GM12878 (cell line): ENCODE measurements around the gene COQ3. TPM values are rescaled to one million over a fixed set of nuclear protein-coding genes. Genes with fewer than 3 reads are reported as not detected.

Experiments
- ATAC-seq: fragments of 200-7000 bp; cut with Tn5 transposase; 3 replicates; pipeline ENCODE4 v1.9.1; 2020; ENCODE audit warnings: mild to moderate bottlenecking, moderate library complexity
- BruUV-seq: library from RNA; stranded (reverse); fragments of 400-500 nt; replicated peaks from 2 replicates; lab custom pipeline; 2021; lab: Mats Ljungman, UMichigan
- CTCF ChIA-PET: fragments of 300-600 bp; sonication (Branson Sonifier 250); formaldehyde crosslinking; extraction: SDS; loops from one replicate; lab custom pipeline; 2021; ENCODE audit warnings: inconsistent platforms; lab: Yijun Ruan, JAX
- POLR2A ChIA-PET: fragments of 350-600 bp; formaldehyde crosslinking; extraction: SDS; loops from one replicate; lab custom pipeline; 2021; ENCODE audit warnings: inconsistent platforms; lab: Charles Lee
- RAD21 ChIA-PET: fragments of 300-600 bp; sonication (Branson Sonifier 250); formaldehyde crosslinking; loops from one replicate; lab custom pipeline; 2023; ENCODE audit warnings: antibody characterized with exemption; ENCODE audit not compliant: unreplicated experiment; lab: Charles Lee
- SMC1A ChIA-PET: fragments of 300-600 bp; sonication (Branson Sonifier 250); formaldehyde crosslinking; loops from one replicate; lab custom pipeline; 2023; ENCODE audit not compliant: unreplicated experiment, uncharacterized antibody; lab: Charles Lee
- DNase-seq: peaks from one replicate; pipeline ENCODE4 v3.0.0-alpha.2; 2011; ENCODE audit warnings: low read depth, low spot score
- FAIRE-seq: peaks from 3 replicates; lab custom pipeline; 2011; peaks lifted over from hg19 to GRCh38; lab: Jason Lieb, UNC
- H2AFZ ChIP-seq: 2 replicates; pipeline ENCODE4 v1.6.0; 2011; ENCODE audit warnings: low read depth, low read length, control low read depth; ENCODE audit not compliant: control insufficient read depth
- H3K27ac ChIP-seq: 2 replicates; pipeline ENCODE4 v1.5.1; 2011; ENCODE audit warnings: control low read depth; ENCODE audit not compliant: control insufficient read depth, insufficient read depth
- H3K27me3 ChIP-seq, 2 experiments: replicated peaks in 1 of 2; 2 replicates each; pipeline versions ENCODE4 v1.6.0 to v1.6.1; 2011; ENCODE audit warnings: low read length in 1 of 2; ENCODE audit not compliant: control insufficient read depth in 2 of 2, insufficient read depth in 2 of 2
- H3K36me3 ChIP-seq, 2 experiments: 2 replicates each; pipeline ENCODE4 v1.5.1; 2011; ENCODE audit warnings: low read length in 1 of 2; ENCODE audit not compliant: control insufficient read depth in 2 of 2, insufficient read depth in 2 of 2
- H3K4me1 ChIP-seq: 2 replicates; pipeline ENCODE4 v1.6.1; 2011; ENCODE audit warnings: mild to moderate bottlenecking, low read length, moderate library complexity, mixed read lengths; ENCODE audit not compliant: control insufficient read depth, insufficient read depth
- H3K4me2 ChIP-seq: 2 replicates; pipeline ENCODE4 v1.6.0; 2011; ENCODE audit warnings: control low read depth; ENCODE audit not compliant: control insufficient read depth, insufficient read depth
- H3K4me3 ChIP-seq: fragments of 200-600 bp; sonication (generic); 2 replicates; pipeline ENCODE4 v1.5.1; 2016
- H3K79me2 ChIP-seq: 2 replicates; pipeline ENCODE4 v1.6.0; 2011; ENCODE audit warnings: low read length; ENCODE audit not compliant: control insufficient read depth, insufficient read depth
- H3K9ac ChIP-seq: 2 replicates; pipeline ENCODE4 v1.8.0; 2011; ENCODE audit warnings: low read length, control low read depth, mixed read lengths; ENCODE audit not compliant: control insufficient read depth, insufficient read depth
- H3K9me3 ChIP-seq: replicated peaks from 3 replicates; pipeline ENCODE4 v1.5.1; 2011; ENCODE audit warnings: mild to moderate bottlenecking, low read length; ENCODE audit not compliant: control insufficient read depth, insufficient read depth
- H4K20me1 ChIP-seq: 2 replicates; pipeline ENCODE4 v1.6.0; 2011; ENCODE audit not compliant: control insufficient read depth, insufficient read depth
- ATF7 ChIP-seq: fragments of 450-650 bp; IDR thresholded peaks from 2 replicates; pipeline ENCODE4 v1.6.1; 2016; ENCODE audit warnings: low read depth, mild to moderate bottlenecking
- BACH1 ChIP-seq: fragments of 450-650 bp; IDR thresholded peaks from 2 replicates; pipeline ENCODE4 v1.6.1; 2017; ENCODE audit warnings: mild to moderate bottlenecking, borderline replicate concordance
- BHLHE40 ChIP-seq, 2 experiments: fragments of 450-650 bp in 1 of 2; IDR thresholded peaks; 2 replicates each; pipeline ENCODE4 v1.6.1; 2011 to 2017; ENCODE audit warnings: low read depth in 2 of 2, borderline replicate concordance in 1 of 2, improper control_type of control experiment in 1 of 2, low read length in 1 of 2, mild to moderate bottlenecking in 1 of 2
- CBX3 ChIP-seq: fragments of 200-600 bp; sonication (generic); IDR thresholded peaks from 2 replicates; pipeline ENCODE4 v1.6.1; 2016; ENCODE audit warnings: low read depth, borderline replicate concordance
- CHD1 ChIP-seq: IDR thresholded peaks from 2 replicates; pipeline ENCODE4 v1.6.1; 2012; ENCODE audit warnings: low read depth, low read length, improper control_type of control experiment
- CHD2 ChIP-seq: IDR thresholded peaks from 2 replicates; pipeline ENCODE4 v1.6.1; 2011; ENCODE audit warnings: low read depth, low read length, improper control_type of control experiment, borderline replicate concordance
- E2F8 ChIP-seq: fragments of 450-650 bp; IDR thresholded peaks from 2 replicates; pipeline ENCODE4 v1.6.1; 2018; ENCODE audit warnings: mild to moderate bottlenecking, low read depth, moderate library complexity; ENCODE audit not compliant: partially characterized antibody
- HCFC1 ChIP-seq: fragments of 150-350 bp; IDR thresholded peaks from 2 replicates; pipeline ENCODE4 v1.6.1; 2014; ENCODE audit warnings: low read length
- MEF2A ChIP-seq: IDR thresholded peaks from 2 replicates; pipeline ENCODE4 v1.6.1; 2011; ENCODE audit warnings: low read depth, mild to moderate bottlenecking, low read length, moderate library complexity; ENCODE audit not compliant: insufficient read depth
- MYC ChIP-seq: IDR thresholded peaks from 2 replicates; pipeline ENCODE4 v1.6.1; 2011; ENCODE audit warnings: mild to moderate bottlenecking, low read length, moderate library complexity, inconsistent platforms; ENCODE audit not compliant: insufficient read depth, insufficient replicate concordance, insufficient read length, severe bottlenecking
- NFXL1 ChIP-seq: fragments of 450-650 bp; IDR thresholded peaks from 2 replicates; pipeline ENCODE4 v1.6.1; 2017; ENCODE audit warnings: antibody characterized with exemption, mild to moderate bottlenecking, borderline replicate concordance
- NFYB ChIP-seq: IDR thresholded peaks from 2 replicates; pipeline ENCODE4 v1.6.1; 2011; ENCODE audit warnings: low read depth, mild to moderate bottlenecking, low read length, improper control_type of control experiment, moderate library complexity; ENCODE audit not compliant: insufficient read depth
- NRF1 ChIP-seq: conservative IDR thresholded peaks from 2 replicates; pipeline ENCODE4 v1.6.1; 2011; ENCODE audit warnings: mild to moderate bottlenecking, low read depth, low read length, improper control_type of control experiment
- PAX8 ChIP-seq: fragments of 450-650 bp; IDR thresholded peaks from 2 replicates; pipeline ENCODE4 v1.6.1; 2017; ENCODE audit warnings: mild to moderate bottlenecking, moderate library complexity
- RAD51 ChIP-seq: fragments of 450-650 bp; IDR thresholded peaks from 2 replicates; pipeline ENCODE4 v1.6.1; 2016; ENCODE audit warnings: moderate library complexity, mild to moderate bottlenecking, inconsistent platforms
- RCOR1 ChIP-seq: conservative IDR thresholded peaks from 2 replicates; pipeline ENCODE4 v1.6.1; 2012; ENCODE audit warnings: low read depth, low read length, improper control_type of control experiment
- SREBF2 ChIP-seq: IDR thresholded peaks from 2 replicates; pipeline ENCODE4 v1.6.1; 2012; ENCODE audit warnings: mild to moderate bottlenecking, low read length
- ZBTB11 ChIP-seq: fragments of 450-650 bp; formaldehyde crosslinking; IDR thresholded peaks from 2 replicates; pipeline ENCODE4 v1.5.0; 2022; ENCODE audit warnings: mild to moderate bottlenecking, missing genetic modification characterization
- ZNF384 ChIP-seq: IDR thresholded peaks from 2 replicates; pipeline ENCODE4 v1.6.1; 2012; ENCODE audit warnings: low read depth, mild to moderate bottlenecking, low read length, improper control_type of control experiment, borderline replicate concordance
- ZZZ3 ChIP-seq: IDR thresholded peaks from 2 replicates; pipeline ENCODE4 v1.6.1; 2011; ENCODE audit warnings: low read depth; ENCODE audit not compliant: control insufficient read depth, insufficient read length
- WGBS: methylation state at CpG from one replicate; pipeline ENCODE4 v1.1.6; 2016; ENCODE audit warnings: low lambda C conversion rate; ENCODE audit not compliant: insufficient replicate concordance, insufficient coverage; ENCODE audit errors: missing lambda C conversion rate; 5-methylcytosine and 5-hydroxymethylcytosine counted together
- in situ Hi-C: fragments of 300-500 bp; cut with MboI; formaldehyde crosslinking; loops from 9 replicates; pipeline ENCODE4 v1.14.3; 2018; ENCODE audit warnings: mixed read lengths
- intact Hi-C: fragments of 100-400 bp; cut with micrococcal nuclease; formaldehyde crosslinking; loops from one replicate; pipeline ENCODE4 v1.14.2; 2022; ENCODE audit not compliant: unreplicated experiment
- polyA plus RNA-seq, 11 experiments: library from polyadenylated mRNA; depleted of rRNA in 4 of 11; unstranded in 6 of 11; stranded (reverse) in 5 of 11; fragments of >200 nt; fragmentation: Nextera tagmentation in 4 of 11; fragmentation: Illumina TruSeq in 1 of 11; extraction: Ambion mirVana in 4 of 11; extraction: Trizol in 1 of 11; gene quantifications; 1 replicate in 1 of 11; 2 replicates in 10 of 11; pipeline versions ENCODE4 v1.2.1 to v1.2.3, GENCODE V29; 2011 to 2016; ENCODE audit warnings: inconsistent platforms in 2 of 11, missing spikeins in 2 of 11, low read depth in 1 of 11
- total RNA-seq, 4 experiments: library from RNA; depleted of rRNA in 3 of 4; stranded (reverse); fragments of >200 nt in 3 of 4; fragmentation: Illumina TruSeq in 1 of 4; extraction: Trizol in 1 of 4; gene quantifications; 2 replicates each; pipeline versions ENCODE4 v1.2.1 to v1.2.3, GENCODE V29; 2013 to 2021

Gene COQ3
- total and polyA plus RNA-seq, 10 of the 15 experiments (the other 5 are each of a cell fraction or from before 2014, with no cell fraction given): 9.3 to 50.6 (median 16.0) TPM

- Histone ChIP-seq H3K4me2 (no peak overlapping the region), H3K9me3 (no peaks in the 10 kb centered on the region), H2AFZ (no peak overlapping the region), H3K27me3 (peaks cover 0 to 3% of the 10 kb centered on the region in 2 experiments; a peak in 2 of 4 replicates), H3K4me3 (no peak overlapping the region), H3K79me2 (no peaks in the 10 kb centered on the region), H3K27ac (no peak overlapping the region), H3K4me1 (no peaks in the 10 kb centered on the region), H3K36me3 (no peaks in the 10 kb centered on the region), H3K9ac (no peak overlapping the region), H4K20me1 (no peaks in the 10 kb centered on the region)
- in situ Hi-C loops: no loop called here
- RAD21 ChIA-PET: no interaction called here
- POLR2A ChIA-PET: no interaction called here
- intact Hi-C loops: no loop called here
- TF ChIP-seq ZZZ3 (no peak), SREBF2 (no peak), E2F8 (no peak), NRF1 (no peak), CHD1 (no peak), CHD2 (no peak), MYC (no peak), BHLHE40 (IDR thresholded peaks at IDR 0.05; ENCODE audit: borderline replicate concordance in 1 of 2, low read depth in 2 of 2, low read length in 1 of 2) (no peak), NFYB (no peak), CBX3 (no peak), ATF7 (no peak), NFXL1 (no peak), BACH1 (no peak), RAD51 (no peak), HCFC1 (no peak), RCOR1 (no peak), PAX8 (no peak), ZNF384 (no peak), MEF2A (no peak), ZBTB11 (CRISPR knock-in tag) (no peak)
- whole genome bisulfite sequencing: 49% methylated on average over 4 of the region's 4 CpGs
- ATAC-seq (no peak), FAIRE-seq (no peak), DNase-seq (no peak)
- SMC1A ChIA-PET: no interaction called here
- CTCF ChIA-PET: no interaction called here
- BruUV-seq: no TSS peak
Measured at GRCh38 chr6:99354983-99355382, 39.0 kb downstream of the COQ3 start.
